ENCODE measurements around the gene NTM. TPM values are rescaled to one million over a fixed set of nuclear protein-coding genes. Genes with fewer than 3 reads are reported as not detected.

Gene NTM
- total and polyA plus RNA-seq, 2 donors, result 3.8 to 27.8 TPM

- Histone ChIP-seq H3K27ac (ENCODE audit: low read depth) (no peak overlapping the region), H3K4me3 (ENCODE audit: low read depth, low read length) (no peak overlapping the region), H3K4me1 (ENCODE audit: insufficient read depth) (no peaks in the 10 kb centered on the region), H3K36me3 (ENCODE audit: insufficient read depth) (no peaks in the 10 kb centered on the region)
- WGBS, result 88% methylated on average over 7 of the region's 7 CpGs
- DNase-seq (ENCODE audit: extremely low spot score), result no peak
These were observed 575.3 kb downstream of the NTM start for GRCh38 chr11:131945706-131946105.

GRCh38 chr11:131947511-131947910, 577.1 kb downstream of the NTM start:
- 88% methylated on average over 2 of the region's 2 CpGs for WGBS
- no peak for DNase-seq (ENCODE audit: extremely low spot score)
- H3K4me1 ChIP-seq (ENCODE audit: insufficient read depth), result no peaks in the 10 kb centered on the region
- H3K4me3 ChIP-seq (ENCODE audit: low read depth, low read length), result no peak overlapping the region
- no peaks in the 10 kb centered on the region for H3K36me3 ChIP-seq (ENCODE audit: insufficient read depth)
- no peak overlapping the region for H3K27ac ChIP-seq (ENCODE audit: low read depth)

- Histone ChIP-seq H3K4me3 (ENCODE audit: low read depth, low read length) (no peak overlapping the region), H3K4me1 (ENCODE audit: insufficient read depth) (no peaks in the 10 kb centered on the region), H3K36me3 (ENCODE audit: insufficient read depth) (no peaks in the 10 kb centered on the region), H3K27ac (ENCODE audit: low read depth) (no peak overlapping the region)
- 90% methylated on average over 2 of the region's 2 CpGs for WGBS
- DNase-seq (ENCODE audit: extremely low spot score), result no peak
These were observed 580.7 kb downstream of the NTM start for GRCh38 chr11:131951121-131951520.

- 94% methylated on average over 10 of the region's 10 CpGs for WGBS
- DNase-seq (ENCODE audit: extremely low spot score), result no peak
- Histone ChIP-seq H3K4me1 (ENCODE audit: insufficient read depth) (no peaks in the 10 kb centered on the region), H3K27ac (ENCODE audit: low read depth) (no peak overlapping the region), H3K36me3 (ENCODE audit: insufficient read depth) (no peaks in the 10 kb centered on the region), H3K4me3 (ENCODE audit: low read depth, low read length) (no peak overlapping the region)
These were observed 583.7 kb downstream of the NTM start for GRCh38 chr11:131954146-131954545.

GRCh38 chr11:131955904-131956303, 585.5 kb downstream of the NTM start:
- Histone ChIP-seq H3K4me3 (ENCODE audit: low read depth, low read length) (no peak overlapping the region), H3K36me3 (ENCODE audit: insufficient read depth) (no peaks in the 10 kb centered on the region), H3K27ac (ENCODE audit: low read depth) (no peak overlapping the region), H3K4me1 (ENCODE audit: insufficient read depth) (no peaks in the 10 kb centered on the region)
- no peak for DNase-seq (ENCODE audit: extremely low spot score)
- 74% methylated on average over 6 of the region's 6 CpGs for WGBS

GRCh38 chr11:131957201-131957600, 586.8 kb downstream of the NTM start:
- 80% methylated on average over 2 of the region's 2 CpGs for WGBS

GRCh38 chr11:131957875-131958274, 587.5 kb downstream of the NTM start:
- H3K27ac ChIP-seq (ENCODE audit: low read depth), result no peak overlapping the region
- no peaks in the 10 kb centered on the region for H3K36me3 ChIP-seq (ENCODE audit: insufficient read depth)
- no peak overlapping the region for H3K4me3 ChIP-seq (ENCODE audit: low read depth, low read length)
- no peak for DNase-seq (ENCODE audit: extremely low spot score)
- no peaks in the 10 kb centered on the region for H3K4me1 ChIP-seq (ENCODE audit: insufficient read depth)
- 65% methylated on average over 6 of the region's 6 CpGs for WGBS

More at GRCh38 chr11:131957201-131957600, 586.8 kb downstream of the NTM start:
- DNase-seq (ENCODE audit: extremely low spot score), result no peak
- Histone ChIP-seq H3K36me3 (ENCODE audit: insufficient read depth) (no peaks in the 10 kb centered on the region), H3K4me1 (ENCODE audit: insufficient read depth) (no peaks in the 10 kb centered on the region), H3K4me3 (ENCODE audit: low read depth, low read length) (no peak overlapping the region), H3K27ac (ENCODE audit: low read depth) (no peak overlapping the region)

- DNase-seq (ENCODE audit: extremely low spot score), result no peak
- Histone ChIP-seq H3K27ac (ENCODE audit: low read depth) (no peak overlapping the region), H3K4me3 (ENCODE audit: low read depth, low read length) (no peak overlapping the region), H3K4me1 (ENCODE audit: insufficient read depth) (no peaks in the 10 kb centered on the region), H3K36me3 (ENCODE audit: insufficient read depth) (no peaks in the 10 kb centered on the region)
- 91% methylated on average over 7 of the region's 7 CpGs for whole genome bisulfite sequencing
These were observed 592.4 kb downstream of the NTM start for GRCh38 chr11:131962818-131963217.

GRCh38 chr11:131964698-131965483, 594.5 kb downstream of the NTM start:
- Histone ChIP-seq H3K4me3 (ENCODE audit: low read depth, low read length) (no peak overlapping the region), H3K27ac (ENCODE audit: low read depth) (no peak overlapping the region), H3K4me1 (ENCODE audit: insufficient read depth) (no peaks in the 10 kb centered on the region), H3K36me3 (ENCODE audit: insufficient read depth) (no peaks in the 10 kb centered on the region)
- no peak for DNase-seq (ENCODE audit: extremely low spot score)
- 83% methylated on average over 9 of the region's 9 CpGs for WGBS

- no peak for DNase-seq (ENCODE audit: extremely low spot score)
- H3K27ac ChIP-seq (ENCODE audit: low read depth), result no peak overlapping the region
- H3K4me1 ChIP-seq (ENCODE audit: insufficient read depth), result no peaks in the 10 kb centered on the region
- H3K4me3 ChIP-seq (ENCODE audit: low read depth, low read length), result no peak overlapping the region
- H3K36me3 ChIP-seq (ENCODE audit: insufficient read depth), result no peaks in the 10 kb centered on the region
- WGBS, result 77% methylated on average over 3 of the region's 3 CpGs
These were observed 595.1 kb downstream of the NTM start for GRCh38 chr11:131965504-131965903.

GRCh38 chr11:131966667-131967066, 596.3 kb downstream of the NTM start:
- H3K4me3 ChIP-seq (ENCODE audit: low read depth, low read length), result no peak overlapping the region
- WGBS, result 95% methylated on average over 2 of the region's 2 CpGs
- no peak for DNase-seq (ENCODE audit: extremely low spot score)
- no peaks in the 10 kb centered on the region for H3K36me3 ChIP-seq (ENCODE audit: insufficient read depth)
- no peak overlapping the region for H3K27ac ChIP-seq (ENCODE audit: low read depth)
- H3K4me1 ChIP-seq (ENCODE audit: insufficient read depth), result no peaks in the 10 kb centered on the region

- H3K4me3 ChIP-seq (ENCODE audit: low read depth, low read length), result no peak overlapping the region
- H3K36me3 ChIP-seq (ENCODE audit: insufficient read depth), result no peaks in the 10 kb centered on the region
- no peaks in the 10 kb centered on the region for H3K4me1 ChIP-seq (ENCODE audit: insufficient read depth)
- no peak for DNase-seq (ENCODE audit: extremely low spot score)
- 95% methylated on average over 2 of the region's 2 CpGs for WGBS
- H3K27ac ChIP-seq (ENCODE audit: low read depth), result no peak overlapping the region
These were observed 598.8 kb downstream of the NTM start for GRCh38 chr11:131969261-131969660.

GRCh38 chr11:131973061-131973460, 602.6 kb downstream of the NTM start:
- Histone ChIP-seq H3K36me3 (ENCODE audit: insufficient read depth) (no peaks in the 10 kb centered on the region), H3K4me3 (ENCODE audit: low read depth, low read length) (no peak overlapping the region), H3K4me1 (ENCODE audit: insufficient read depth) (no peaks in the 10 kb centered on the region), H3K27ac (ENCODE audit: low read depth) (no peak overlapping the region)
- 98% methylated on average over 2 of the region's 2 CpGs for WGBS
- DNase-seq (ENCODE audit: extremely low spot score), result no peak

GRCh38 chr11:131975619-131976018, 605.2 kb downstream of the NTM start:
- Histone ChIP-seq H3K27ac (ENCODE audit: low read depth) (no peak overlapping the region), H3K4me3 (ENCODE audit: low read depth, low read length) (no peak overlapping the region), H3K4me1 (ENCODE audit: insufficient read depth) (no peaks in the 10 kb centered on the region), H3K36me3 (ENCODE audit: insufficient read depth) (no peaks in the 10 kb centered on the region)
- WGBS, result 83% methylated on average over 5 of the region's 5 CpGs
- DNase-seq (ENCODE audit: extremely low spot score), result no peak
